MM.1S (cell line): ENCODE results near the gene CXXC5.
A peak's percentile ranks its signal among the peaks of the same experiment; 100 is the strongest.
"Not testable (repeated sequence)": the region's sequence is repeated elsewhere in the genome, so short reads cannot be mapped to it uniquely, and the experiment has no call there.

Experiments
- DNase-seq: peaks from one replicate; pipeline ENCODE4 v3.0.0-alpha.2; 2015
- H2AFZ ChIP-seq: fragments of 300-600 bp; sonication (generic); 2 replicates; pipeline ENCODE4 v1.6.0; 2016; ENCODE audit warnings: antibody characterized with exemption, low read length
- H3F3A ChIP-seq: fragments of 300-600 bp; sonication (generic); 2 replicates; pipeline ENCODE4 v1.6.1; 2016; ENCODE audit warnings: mild to moderate bottlenecking, antibody characterized with exemption, low read length, moderate library complexity, mixed read lengths; ENCODE audit not compliant: insufficient read depth
- H3K27ac ChIP-seq: fragments of 300-600 bp; sonication (generic); 2 replicates; pipeline ENCODE4 v1.5.1; 2016; ENCODE audit warnings: mild to moderate bottlenecking, low read length
- H3K27me3 ChIP-seq: fragments of 300-600 bp; sonication (generic); replicated peaks from 2 replicates; pipeline ENCODE4 v1.6.0; 2016; ENCODE audit warnings: low read length; ENCODE audit not compliant: insufficient read depth
- H3K36me3 ChIP-seq: fragments of 300-600 bp; sonication (generic); replicated peaks from 2 replicates; pipeline ENCODE4 v1.6.1; 2016; ENCODE audit warnings: mild to moderate bottlenecking, low read length, mixed read lengths; ENCODE audit not compliant: insufficient read depth
- H3K4me1 ChIP-seq: fragments of 300-600 bp; sonication (generic); 2 replicates; pipeline ENCODE4 v1.6.1; 2016; ENCODE audit warnings: low read length, mixed read lengths
- H3K4me2 ChIP-seq: fragments of 300-600 bp; sonication (generic); 2 replicates; pipeline ENCODE4 v1.6.0; 2016; ENCODE audit warnings: low read depth, low read length
- H3K4me3 ChIP-seq: fragments of 300-600 bp; sonication (generic); 2 replicates; pipeline ENCODE4 v1.5.1; 2016; ENCODE audit warnings: low read length, mixed read lengths
- H3K79me2 ChIP-seq: fragments of 300-600 bp; sonication (generic); 2 replicates; pipeline ENCODE4 v1.6.1; 2016; ENCODE audit warnings: mixed run types, low read length, mixed read lengths
- H3K9ac ChIP-seq: fragments of 300-600 bp; sonication (generic); 2 replicates; pipeline ENCODE4 v1.6.1; 2016; ENCODE audit warnings: low read length, mixed read lengths
- H3K9me2 ChIP-seq: fragments of 300-600 bp; sonication (generic); replicated peaks from 2 replicates; pipeline ENCODE4 v1.6.1; 2016; ENCODE audit warnings: mild to moderate bottlenecking, low read length, mixed read lengths; ENCODE audit not compliant: insufficient read depth
- H3K9me3 ChIP-seq: fragments of 300-600 bp; sonication (generic); replicated peaks from 2 replicates; pipeline ENCODE4 v1.6.1; 2016; ENCODE audit warnings: mild to moderate bottlenecking, low read length, mixed read lengths; ENCODE audit not compliant: insufficient read depth
- H4K20me1 ChIP-seq: fragments of 300-600 bp; sonication (generic); 2 replicates; pipeline ENCODE4 v1.6.1; 2016; ENCODE audit warnings: mild to moderate bottlenecking, low read length, moderate library complexity, mixed read lengths; ENCODE audit not compliant: insufficient read depth
- EZH2 ChIP-seq: fragments of 300-600 bp; sonication (generic); optimal IDR thresholded peaks from 2 replicates; pipeline ENCODE3; 2017; ENCODE audit warnings: low read depth, mild to moderate bottlenecking, antibody characterized with exemption, low read length, mixed read lengths
- EZH2phosphoT487 ChIP-seq: fragments of 300-600 bp; sonication (generic); IDR thresholded peaks from 2 replicates; pipeline ENCODE4 v1.6.1; 2018; ENCODE audit warnings: antibody characterized with exemption, low read length
- TF ChIP-seq, protein P1 (sequence below): fragments of 300-600 bp; sonication (generic); IDR thresholded peaks from 2 replicates; pipeline ENCODE4 v1.5.1; 2016; ENCODE audit warnings: antibody characterized with exemption, low read length, mixed read lengths

Gene CXXC5

DNA sequence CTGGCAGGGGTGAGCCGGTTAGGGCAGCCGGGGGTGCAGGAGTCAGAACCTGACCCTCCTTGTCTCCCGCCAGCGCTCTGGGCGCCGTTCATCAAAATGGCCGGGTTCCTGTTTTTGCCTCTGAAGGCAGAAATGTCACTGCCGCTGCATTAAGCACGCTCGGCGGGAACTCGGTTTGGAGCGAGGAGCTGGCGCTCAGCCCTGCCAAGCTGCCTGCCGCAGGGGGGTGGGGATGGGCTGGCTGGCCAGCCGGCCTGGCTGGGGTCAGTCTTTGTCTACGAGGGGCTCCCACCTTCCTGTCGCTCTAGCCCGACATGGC, 63.7 kb downstream of the CXXC5 start:
- Histone ChIP-seq H2AFZ (no peak overlapping the region), H3K27ac (no peak overlapping the region)
- TF ChIP-seq EZH2phosphoT487 (no peak), EZH2 (no peak)
- TF ChIP-seq, protein P1, sequence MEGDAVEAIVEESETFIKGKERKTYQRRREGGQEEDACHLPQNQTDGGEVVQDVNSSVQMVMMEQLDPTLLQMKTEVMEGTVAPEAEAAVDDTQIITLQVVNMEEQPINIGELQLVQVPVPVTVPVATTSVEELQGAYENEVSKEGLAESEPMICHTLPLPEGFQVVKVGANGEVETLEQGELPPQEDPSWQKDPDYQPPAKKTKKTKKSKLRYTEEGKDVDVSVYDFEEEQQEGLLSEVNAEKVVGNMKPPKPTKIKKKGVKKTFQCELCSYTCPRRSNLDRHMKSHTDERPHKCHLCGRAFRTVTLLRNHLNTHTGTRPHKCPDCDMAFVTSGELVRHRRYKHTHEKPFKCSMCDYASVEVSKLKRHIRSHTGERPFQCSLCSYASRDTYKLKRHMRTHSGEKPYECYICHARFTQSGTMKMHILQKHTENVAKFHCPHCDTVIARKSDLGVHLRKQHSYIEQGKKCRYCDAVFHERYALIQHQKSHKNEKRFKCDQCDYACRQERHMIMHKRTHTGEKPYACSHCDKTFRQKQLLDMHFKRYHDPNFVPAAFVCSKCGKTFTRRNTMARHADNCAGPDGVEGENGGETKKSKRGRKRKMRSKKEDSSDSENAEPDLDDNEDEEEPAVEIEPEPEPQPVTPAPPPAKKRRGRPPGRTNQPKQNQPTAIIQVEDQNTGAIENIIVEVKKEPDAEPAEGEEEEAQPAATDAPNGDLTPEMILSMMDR = no peak

DNA sequence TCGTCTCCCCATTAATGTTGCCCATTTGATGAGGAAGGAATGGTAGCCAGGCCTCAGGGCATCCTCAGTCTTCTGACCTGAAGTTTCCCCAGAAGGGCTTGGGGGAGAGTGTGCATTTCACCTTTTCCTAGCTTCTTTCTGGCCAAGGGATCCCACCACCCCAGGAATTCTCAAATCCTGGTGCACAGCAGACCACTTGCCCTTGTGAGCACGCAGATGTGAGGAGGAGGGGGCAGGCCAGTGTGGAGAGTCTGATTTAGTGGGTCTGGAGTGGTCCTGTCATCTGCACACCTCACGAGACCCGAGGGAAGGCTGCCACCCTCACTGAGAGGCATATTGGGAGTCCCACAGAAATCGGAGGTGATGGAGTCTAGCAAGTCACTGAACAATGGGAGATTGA, 64.3 kb downstream of the CXXC5 start:
- H3F3A ChIP-seq = no peaks in the 10 kb centered on the region
- no peaks in the 10 kb centered on the region for H3K9me2 ChIP-seq
- H3K79me2 ChIP-seq = no peaks in the 10 kb centered on the region
- peaks cover 4% of the 10 kb centered on the region for H3K4me1 ChIP-seq
- no peak overlapping the region for H3K9ac ChIP-seq
- no peak for DNase-seq
- no peak overlapping the region for H3K27ac ChIP-seq
- no peaks in the 10 kb centered on the region for H3K36me3 ChIP-seq
- H3K4me2 ChIP-seq = no peak overlapping the region
- H4K20me1 ChIP-seq = no peaks in the 10 kb centered on the region
- TF ChIP-seq, protein P1 = no peak
- TF ChIP-seq EZH2phosphoT487 = no peak
- TF ChIP-seq EZH2 = no peak
- 0 out of 2 replicates have a peak, but pooled peaks cover 6% of the 10 kb centered on the region for H3K27me3 ChIP-seq
- H3K9me3 ChIP-seq = no peaks in the 10 kb centered on the region
- H2AFZ ChIP-seq = no peak overlapping the region
- no peak overlapping the region for H3K4me3 ChIP-seq

More for the DNA sequence above, 63.7 kb downstream of the CXXC5 start:
- Histone ChIP-seq H3K9ac (no peak overlapping the region), H3K36me3 (no peaks in the 10 kb centered on the region), H3K4me1 (peaks cover 4% of the 10 kb centered on the region), H3K79me2 (no peaks in the 10 kb centered on the region), H3K9me2 (no peaks in the 10 kb centered on the region), H3K4me3 (peak overlapping the region; percentile 62; the same call in 1 of the 2 replicates), H3K4me2 (peak overlapping the region; percentile 99), H4K20me1 (no peaks in the 10 kb centered on the region), H3K9me3 (no peaks in the 10 kb centered on the region), H3K27me3 (0 out of 2 replicates have a peak, but pooled peaks cover 6% of the 10 kb centered on the region), H3F3A (no peaks in the 10 kb centered on the region)
- DNase-seq = no peak

DNA sequence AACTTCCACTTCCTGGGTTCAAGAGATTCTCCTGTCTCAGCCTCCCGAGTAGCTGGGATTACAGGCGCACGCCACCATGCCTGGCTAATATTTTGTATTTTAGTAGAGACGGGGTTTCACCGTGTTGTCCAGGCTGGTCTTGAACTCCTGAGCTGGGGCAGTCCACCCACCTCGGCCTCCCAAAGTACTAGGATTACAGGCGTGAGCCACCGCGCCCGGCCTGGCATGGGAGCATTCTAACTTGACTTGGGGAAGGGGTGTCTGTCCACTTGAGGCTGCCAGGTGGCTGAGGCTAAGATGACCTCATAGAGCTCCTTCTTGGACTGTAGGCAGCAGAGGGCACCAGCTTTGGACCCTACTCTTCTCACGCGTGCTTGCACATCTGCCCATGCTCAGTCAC, 65.7 kb downstream of the CXXC5 start:
- not testable (repeated sequence) for DNase-seq, H4K20me1 ChIP-seq, H3K9ac ChIP-seq, H3K27ac ChIP-seq, H3K27me3 ChIP-seq, H3K4me2 ChIP-seq, H3K4me1 ChIP-seq, H2AFZ ChIP-seq, H3F3A ChIP-seq, H3K9me2 ChIP-seq, H3K4me3 ChIP-seq, H3K9me3 ChIP-seq, H3K36me3 ChIP-seq, H3K79me2 ChIP-seq

DNA sequence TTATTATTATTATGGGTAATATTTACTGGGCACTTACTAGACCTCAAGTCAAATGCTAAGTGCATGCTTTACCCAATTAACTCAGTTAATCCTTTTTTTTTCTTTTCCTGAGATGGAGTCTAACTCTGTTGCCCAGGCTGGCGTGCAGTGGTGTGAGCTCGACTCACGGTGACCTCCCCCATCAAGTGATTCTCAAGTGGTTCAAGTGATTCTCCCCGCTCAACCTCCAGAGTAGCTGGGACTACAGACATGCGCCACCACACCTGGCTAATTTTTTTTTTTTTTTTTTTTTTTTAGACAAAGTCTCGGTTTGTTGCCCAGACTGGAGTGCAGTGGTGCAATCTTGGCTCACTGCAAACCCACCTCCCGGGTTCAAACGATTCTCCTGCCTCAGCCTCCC, 69.1 kb downstream of the CXXC5 start:
- DNase-seq = no peak
- Histone ChIP-seq H3K9ac (no peak overlapping the region), H3K79me2 (no peaks in the 10 kb centered on the region), H3K4me3 (no peak overlapping the region), H2AFZ (no peak overlapping the region), H3K9me2 (no peaks in the 10 kb centered on the region), H3K4me2 (no peak overlapping the region), H3K36me3 (no peaks in the 10 kb centered on the region), H3K27me3 (no peaks in the 10 kb centered on the region), H3K9me3 (no peaks in the 10 kb centered on the region), H3K4me1 (no peaks in the 10 kb centered on the region), H3K27ac (no peak overlapping the region), H3F3A (no peaks in the 10 kb centered on the region), H4K20me1 (no peaks in the 10 kb centered on the region)
- TF ChIP-seq EZH2 = no peak
- no peak for TF ChIP-seq EZH2phosphoT487
- TF ChIP-seq, protein P1 = no peak

DNA sequence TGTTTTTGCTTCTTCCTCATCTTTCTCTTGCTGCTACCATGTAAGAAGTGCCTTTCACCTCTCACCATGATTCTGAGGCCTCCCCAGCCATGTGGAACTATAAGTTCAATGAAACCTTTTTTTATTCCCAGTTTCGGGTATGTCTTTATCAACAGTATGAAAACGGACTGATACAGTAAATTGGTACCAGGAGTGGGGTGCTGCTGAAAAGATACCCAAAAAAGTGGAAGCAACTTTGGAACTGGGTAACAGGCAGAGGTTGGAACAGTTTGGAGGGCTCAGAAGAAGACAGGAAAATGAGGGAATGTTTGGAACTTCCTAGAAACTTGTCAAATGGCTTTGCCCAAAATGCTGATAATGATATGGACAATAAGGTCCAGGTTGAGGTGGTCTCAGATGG, 70.3 kb downstream of the CXXC5 start:
- not testable (repeated sequence) for H4K20me1 ChIP-seq, H3K4me2 ChIP-seq, H3K9ac ChIP-seq, DNase-seq, H3K4me1 ChIP-seq, H3K79me2 ChIP-seq, H3K9me3 ChIP-seq, H2AFZ ChIP-seq, H3K27ac ChIP-seq, H3K9me2 ChIP-seq, H3K4me3 ChIP-seq, H3F3A ChIP-seq, H3K36me3 ChIP-seq, H3K27me3 ChIP-seq

DNA sequence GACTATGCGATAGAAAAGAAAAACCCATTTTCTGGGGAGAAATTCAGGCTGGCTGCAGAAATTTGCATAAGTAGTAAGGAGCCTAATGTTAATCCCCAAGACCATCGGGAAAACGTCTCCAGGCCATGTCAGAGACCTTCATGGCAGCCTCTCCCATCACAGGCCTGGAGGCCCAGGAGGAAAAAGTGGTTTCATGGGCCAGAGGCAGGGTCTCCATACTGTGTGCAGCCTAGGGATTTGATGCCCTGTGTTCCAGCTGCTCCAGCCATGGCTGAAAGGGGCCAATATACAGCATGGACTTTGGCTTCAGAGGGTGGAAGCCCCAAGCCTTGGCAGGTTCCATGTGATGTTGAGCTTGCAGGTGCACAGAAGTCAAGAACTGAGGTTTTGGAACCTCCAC, 71.8 kb downstream of the CXXC5 start:
- H3K27ac ChIP-seq, H3K4me1 ChIP-seq, H3K79me2 ChIP-seq, H3K9me3 ChIP-seq, H3F3A ChIP-seq, H4K20me1 ChIP-seq, H3K9me2 ChIP-seq, DNase-seq, H3K36me3 ChIP-seq, H3K9ac ChIP-seq, H3K4me3 ChIP-seq, H2AFZ ChIP-seq, H3K27me3 ChIP-seq, H3K4me2 ChIP-seq: not testable (repeated sequence)
